ENCODE data around the gene NSUN4. TPM values are rescaled to one million over a fixed set of nuclear protein-coding genes. Genes with fewer than 3 reads are reported as not detected.

Gene NSUN4
- total and polyA plus RNA-seq, 10 of the 15 experiments (the other 5 are each of a cell fraction or from before 2014, with no cell fraction given): 22.1 to 80.2 (median 29.6) TPM

DNA sequence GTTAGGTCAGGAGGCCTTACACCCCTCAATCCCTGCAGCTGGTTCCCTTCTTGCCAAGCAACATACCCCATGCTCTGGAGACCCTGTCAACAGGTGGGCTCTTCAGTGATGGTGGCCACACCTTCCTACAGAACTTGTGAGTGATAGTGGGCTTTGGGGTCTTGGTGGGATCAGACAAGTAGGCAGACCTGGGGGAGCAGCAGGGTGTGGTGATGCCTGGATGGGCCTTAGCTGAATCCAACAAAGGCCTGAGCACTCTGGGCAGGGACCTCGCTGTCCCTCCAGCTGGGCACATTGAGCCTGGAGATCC, 68.4 kb downstream of the NSUN4 start:
- Histone ChIP-seq H3K4me1 (ENCODE audit: control insufficient read depth, insufficient read depth, low read length) (no peaks in the 10 kb centered on the region), H3K36me3 (ENCODE audit: control insufficient read depth in 2 of 2, insufficient read depth in 2 of 2, low read length in 1 of 2) (no peaks in the 10 kb centered on the region), H3K9ac (ENCODE audit: control insufficient read depth, insufficient read depth, low read length) (no peak overlapping the region), H2AFZ (ENCODE audit: control insufficient read depth, low read depth, low read length) (no peak overlapping the region), H3K79me2 (ENCODE audit: control insufficient read depth, insufficient read depth, low read length) (no peaks in the 10 kb centered on the region), H4K20me1 (ENCODE audit: control insufficient read depth, insufficient read depth) (no peaks in the 10 kb centered on the region), H3K27me3 (replicated peaks in 1 of 2; ENCODE audit: control insufficient read depth in 2 of 2, insufficient read depth in 2 of 2, low read length in 1 of 2) (no peaks in the 10 kb centered on the region), H3K4me3 (no peak overlapping the region), H3K4me2 (ENCODE audit: control insufficient read depth, insufficient read depth) (no peak overlapping the region), H3K27ac (ENCODE audit: control insufficient read depth, insufficient read depth) (no peak overlapping the region), H3K9me3 (replicated peaks; ENCODE audit: control insufficient read depth, insufficient read depth, low read length) (no peaks in the 10 kb centered on the region; the same call in 2 of the 3 replicates)
- 0% methylated on average over 1 of the region's 1 CpG for WGBS (ENCODE audit: insufficient coverage, insufficient replicate concordance, low lambda C conversion rate, missing lambda C conversion rate)
- in situ Hi-C loops (cut with MboI): no loop called here
- ChIA-PET POLR2A (no interaction called here), RAD21 (ENCODE audit: unreplicated experiment) (interaction anchor here (1.1 kb wide), 1 partner anchor 37 kb away, joined by 3 read pairs; no protein-coding TSS in a partner anchor), CTCF (interaction anchor here (1.1 to 1.5 kb wide), 2 partner anchors 28 to 36 kb away, joined by 3 to 6 read pairs; no protein-coding TSS in a partner anchor), SMC1A (ENCODE audit: uncharacterized antibody, unreplicated experiment) (no interaction called here)
- DNase-seq (ENCODE audit: low read depth, low spot score) (no peak), FAIRE-seq (no peak), ATAC-seq (no peak)
- intact Hi-C loops (cut with micrococcal nuclease; ENCODE audit: unreplicated experiment): no loop called here
- no TSS peak for BruUV-seq (replicated peaks)
- no peak for TF ChIP-seq CBX3 (IDR thresholded peaks at IDR 0.05; ENCODE audit: borderline replicate concordance, low read depth)
- TF ChIP-seq BRCA1 (IDR thresholded peaks at IDR 0.05; ENCODE audit: low read depth, low read length): no peak
- no peak for TF ChIP-seq EED (IDR thresholded peaks at IDR 0.05; ENCODE audit: low read depth)
- TF ChIP-seq TAF1 (IDR thresholded peaks at IDR 0.05; ENCODE audit: borderline replicate concordance, low read depth, low read length): no peak
- TF ChIP-seq ZBTB4 (CRISPR knock-in tag; IDR thresholded peaks at IDR 0.05): no peak
- no peak for TF ChIP-seq PAX8 (IDR thresholded peaks at IDR 0.05)
- no peak for TF ChIP-seq POLR2AphosphoS2 (IDR thresholded peaks at IDR 0.05; ENCODE audit: low read depth, low read length)
- TF ChIP-seq ZNF274 (IDR thresholded peaks at IDR 0.05; ENCODE audit: insufficient read depth, insufficient read length): no peak
- no peak for TF ChIP-seq ZBED1 (IDR thresholded peaks at IDR 0.05; ENCODE audit: borderline replicate concordance)
- no peak for TF ChIP-seq CHD4 (IDR thresholded peaks at IDR 0.05)
- no peak for TF ChIP-seq CEBPZ (IDR thresholded peaks at IDR 0.05; ENCODE audit: low read depth, low read length)
- no peak for TF ChIP-seq KAT2A (conservative IDR thresholded peaks at IDR 0.05; ENCODE audit: control insufficient read depth, low read depth, low read length)
- no peak for TF ChIP-seq EP300 (IDR thresholded peaks at IDR 0.05; ENCODE audit: borderline replicate concordance in 1 of 2, control insufficient read depth in 1 of 2, low read depth in 2 of 2, low read length in 2 of 2)
- TF ChIP-seq ZBTB11 (CRISPR knock-in tag; IDR thresholded peaks at IDR 0.05): no peak
- TF ChIP-seq MTA2 (IDR thresholded peaks at IDR 0.05; ENCODE audit: low read depth): no peak
- TF ChIP-seq KDM1A (IDR thresholded peaks at IDR 0.05; ENCODE audit: borderline replicate concordance): no peak

Measured in GM12878 (cell line).